Lower leg skin (tissue), 3 donors: ENCODE data around the gene AGMO.

Source experiments
- CTCF ChIP-seq, 3 donors: fragments of 450-650 bp; IDR thresholded peaks; one replicate each; pipeline ENCODE4 v1.5.1; 2016; ENCODE audit warnings: antibody characterized with exemption in 3 of 3, mild to moderate bottlenecking in 3 of 3, moderate library complexity in 2 of 3
- POLR2A ChIP-seq, 2 donors: fragments of 450-650 bp; IDR thresholded peaks; one replicate each; pipeline ENCODE4 v1.6.1; 2016 to 2017; ENCODE audit warnings: antibody characterized with exemption in 2 of 2, mild to moderate bottlenecking in 1 of 2, moderate library complexity in 1 of 2

- TF ChIP-seq CTCF (IDR thresholded peaks at IDR 0.05) (no peak), POLR2A (IDR thresholded peaks at IDR 0.05) (no peak)
Measured at GRCh38 chr7:15543256-15543655, 18.6 kb downstream of the AGMO start.
